IPS-18c (cell line): Measurements from ENCODE around the gene UBXN10.

Experiments
- H3K4me3 ChIP-seq: 2 replicates; pipeline ENCODE4 v1.7.0; 2013; ENCODE audit warnings: low read depth, mild to moderate bottlenecking, low read length, moderate library complexity; ENCODE audit not compliant: insufficient read depth
- H3K9me3 ChIP-seq: one replicate; pipeline ENCODE4 v1.6.1; 2013; ENCODE audit warnings: mild to moderate bottlenecking, low read length, moderate library complexity; ENCODE audit not compliant: control insufficient read depth, insufficient read depth

The UBXN10 gene

DNA sequence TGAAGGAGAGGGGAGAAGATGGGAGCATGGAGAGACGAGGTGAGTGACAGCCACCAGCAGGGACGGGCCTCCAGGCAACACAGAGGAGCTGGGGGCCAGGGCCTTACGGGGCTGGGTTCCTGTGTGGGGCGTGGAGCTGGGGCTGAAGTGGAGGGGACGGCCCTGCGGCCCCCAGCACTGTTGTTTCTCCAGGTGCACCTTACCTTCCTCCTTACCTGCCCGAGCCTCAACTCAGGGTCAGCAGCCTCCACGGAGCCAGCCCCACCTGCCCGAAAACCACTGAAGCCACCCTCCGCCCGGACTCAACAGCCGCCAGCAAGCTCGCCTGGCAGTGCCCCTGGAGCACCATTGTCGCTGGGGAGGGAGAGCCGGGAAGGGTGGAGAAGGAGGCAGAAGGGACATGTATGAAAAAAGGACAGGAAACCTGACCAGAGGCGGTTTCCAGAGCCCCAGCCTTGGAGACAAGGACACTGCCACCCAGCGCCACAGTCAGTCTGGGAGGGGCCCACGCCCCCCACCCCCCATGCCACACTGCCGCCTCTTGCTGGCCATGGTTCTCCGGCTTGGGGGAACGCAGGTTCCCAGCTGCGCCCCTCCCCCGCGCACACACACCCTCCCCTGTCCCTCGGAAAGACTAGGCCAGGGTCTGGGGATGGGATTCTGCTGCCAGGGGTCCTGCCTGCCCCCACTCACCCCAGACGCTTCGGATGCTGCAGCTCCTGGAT lies 36.1 kb upstream of the UBXN10 start:
- Histone ChIP-seq H3K4me3 (no peak overlapping the region), H3K9me3 (no peaks in the 10 kb centered on the region)

DNA sequence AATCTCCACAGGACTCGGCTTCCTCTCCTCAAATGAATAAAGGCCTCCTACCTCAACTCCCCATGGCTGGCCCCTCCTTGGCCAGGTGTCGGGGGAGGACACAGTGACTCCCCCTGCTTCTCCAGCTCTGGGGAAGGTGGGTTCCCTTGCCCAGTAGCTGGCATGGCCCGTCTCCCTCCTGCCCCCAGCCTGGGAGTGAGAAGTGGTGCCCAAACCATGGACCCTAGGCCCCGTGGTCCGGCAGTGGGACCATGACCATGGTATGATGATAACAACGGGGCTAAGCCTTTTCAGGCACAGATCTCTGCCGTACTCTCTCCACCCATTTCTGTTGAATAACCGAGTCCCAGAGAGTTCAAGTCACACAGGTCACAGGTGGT lies 35.6 kb upstream of the UBXN10 start:
- H3K9me3 ChIP-seq = no peaks in the 10 kb centered on the region
- H3K4me3 ChIP-seq = no peak overlapping the region

DNA sequence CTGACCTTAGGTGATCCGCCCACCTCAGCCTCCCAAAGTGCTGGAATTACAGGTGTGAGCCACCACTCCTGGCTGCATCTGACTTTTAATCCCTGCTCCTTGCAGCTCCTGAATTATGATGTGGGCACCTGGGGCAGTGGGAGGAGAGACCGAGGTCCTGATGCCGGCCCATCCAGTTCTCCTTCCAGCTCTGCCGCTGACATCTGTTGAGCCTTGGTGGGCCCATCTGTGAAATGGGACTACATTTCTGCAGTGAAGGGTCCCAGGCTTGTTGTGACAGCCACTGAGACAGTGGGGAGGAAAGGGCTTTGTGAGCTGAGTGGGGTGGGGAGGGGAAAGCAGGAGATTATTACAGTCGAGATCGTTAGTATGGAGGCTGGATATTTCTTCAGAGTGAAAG lies 34.9 kb upstream of the UBXN10 start:
- Histone ChIP-seq H3K4me3 (no peak overlapping the region), H3K9me3 (no peaks in the 10 kb centered on the region)

DNA sequence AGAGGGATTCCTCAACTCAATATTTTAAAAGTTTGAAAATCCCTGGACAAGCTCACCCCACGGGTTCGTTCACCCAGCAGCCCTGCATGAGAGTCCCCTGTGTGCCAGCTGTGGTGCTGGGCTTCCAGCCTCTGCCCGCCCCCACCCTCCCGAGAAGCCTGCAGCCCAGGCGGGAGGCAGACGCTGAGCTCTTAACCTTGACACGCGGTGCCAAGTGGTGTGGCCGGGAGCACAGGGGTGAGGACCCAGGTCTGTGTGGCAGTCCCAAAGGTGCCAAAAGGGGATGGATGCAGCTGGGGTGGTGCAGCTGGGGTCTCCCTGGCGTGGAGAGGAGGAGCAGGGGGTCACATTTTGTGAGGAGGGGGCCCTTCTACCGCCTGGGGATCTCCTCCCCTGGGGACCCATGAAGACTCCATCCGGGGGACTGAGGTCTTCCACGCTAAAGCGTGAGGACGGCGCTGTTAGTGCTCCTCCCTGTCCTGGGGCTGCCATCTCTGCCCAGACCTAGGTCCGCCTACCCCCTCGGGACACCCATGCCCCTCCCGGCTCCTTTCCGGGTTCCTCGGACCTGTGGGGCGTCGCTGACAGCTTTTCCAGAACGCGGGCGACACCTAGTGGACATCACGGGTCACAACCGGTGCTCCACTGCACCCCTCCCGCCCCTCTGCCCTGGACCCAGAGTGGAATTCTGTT lies 33.8 kb upstream of the UBXN10 start:
- Histone ChIP-seq H3K9me3 (no peaks in the 10 kb centered on the region), H3K4me3 (peak overlapping the region; percentile 9; the same call in 1 of the 2 replicates)

DNA sequence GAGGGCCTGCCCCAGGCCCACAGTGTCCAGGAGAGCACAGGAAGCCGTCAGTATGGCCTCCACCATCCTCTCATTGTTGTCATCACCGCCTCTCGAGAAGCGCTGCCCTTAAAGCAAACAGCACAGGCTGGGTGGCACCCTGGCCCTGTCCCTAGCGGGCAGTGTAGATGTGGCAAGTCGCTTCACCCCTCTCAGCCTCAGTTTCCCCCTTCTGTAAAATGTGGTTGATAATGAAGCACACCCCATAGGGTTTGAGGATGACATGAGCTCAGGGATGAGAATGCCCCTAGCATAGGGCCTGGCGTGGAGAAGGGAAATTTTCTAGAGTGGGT lies 33.3 kb upstream of the UBXN10 start:
- H3K4me3 ChIP-seq = no peak overlapping the region

DNA sequence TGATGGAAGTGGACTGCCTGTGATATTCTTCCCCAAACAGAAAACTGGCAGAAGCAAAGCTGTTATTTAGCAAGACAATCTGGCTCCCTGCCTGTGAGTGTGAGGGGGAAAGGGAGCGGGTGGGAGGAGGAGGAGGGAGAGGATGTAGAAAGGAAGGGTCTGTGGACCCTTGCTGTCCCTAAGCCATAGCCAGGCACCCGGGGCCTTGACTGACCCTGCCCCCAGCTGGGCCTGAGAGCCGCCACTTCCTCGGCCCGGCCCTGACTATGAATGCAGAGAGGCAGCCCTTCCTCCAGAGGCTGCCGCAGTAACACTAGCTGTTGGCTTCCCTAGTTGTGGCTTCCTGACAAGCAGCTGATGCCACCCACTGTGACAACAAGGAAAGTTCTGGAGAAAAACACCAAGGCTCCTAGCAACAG lies 32.9 kb upstream of the UBXN10 start:
- no peaks in the 10 kb centered on the region for H3K9me3 ChIP-seq
- H3K4me3 ChIP-seq = no peak overlapping the region

More for the DNA sequence above, 33.3 kb upstream of the UBXN10 start:
- H3K9me3 ChIP-seq = no peaks in the 10 kb centered on the region

DNA sequence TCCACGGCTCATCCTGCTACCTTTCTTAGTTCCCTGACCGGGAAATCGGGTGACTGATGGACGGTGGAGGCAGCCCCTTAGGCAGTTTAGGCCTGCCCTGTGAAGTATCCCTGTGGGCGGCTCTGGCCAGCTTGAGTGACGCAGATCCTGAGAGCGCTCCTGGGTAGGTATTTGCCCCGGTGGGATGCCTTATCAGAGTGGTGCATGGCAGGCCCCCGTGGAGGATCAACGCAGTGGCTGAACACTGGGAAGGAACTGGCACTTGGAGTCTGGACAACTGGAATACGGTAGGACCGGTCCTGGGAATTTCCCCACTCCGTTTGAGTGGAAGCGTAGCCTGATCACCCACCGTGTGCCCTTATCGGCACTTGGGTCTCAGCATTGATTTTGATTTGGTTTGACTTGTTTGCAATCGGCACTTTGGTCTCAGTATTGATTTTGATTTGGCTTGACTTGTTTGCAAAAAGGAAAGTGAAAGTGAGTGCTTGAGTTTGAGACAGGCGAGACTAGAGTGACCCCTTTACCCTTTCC lies 31.5 kb upstream of the UBXN10 start:
- no peak overlapping the region for H3K4me3 ChIP-seq

DNA sequence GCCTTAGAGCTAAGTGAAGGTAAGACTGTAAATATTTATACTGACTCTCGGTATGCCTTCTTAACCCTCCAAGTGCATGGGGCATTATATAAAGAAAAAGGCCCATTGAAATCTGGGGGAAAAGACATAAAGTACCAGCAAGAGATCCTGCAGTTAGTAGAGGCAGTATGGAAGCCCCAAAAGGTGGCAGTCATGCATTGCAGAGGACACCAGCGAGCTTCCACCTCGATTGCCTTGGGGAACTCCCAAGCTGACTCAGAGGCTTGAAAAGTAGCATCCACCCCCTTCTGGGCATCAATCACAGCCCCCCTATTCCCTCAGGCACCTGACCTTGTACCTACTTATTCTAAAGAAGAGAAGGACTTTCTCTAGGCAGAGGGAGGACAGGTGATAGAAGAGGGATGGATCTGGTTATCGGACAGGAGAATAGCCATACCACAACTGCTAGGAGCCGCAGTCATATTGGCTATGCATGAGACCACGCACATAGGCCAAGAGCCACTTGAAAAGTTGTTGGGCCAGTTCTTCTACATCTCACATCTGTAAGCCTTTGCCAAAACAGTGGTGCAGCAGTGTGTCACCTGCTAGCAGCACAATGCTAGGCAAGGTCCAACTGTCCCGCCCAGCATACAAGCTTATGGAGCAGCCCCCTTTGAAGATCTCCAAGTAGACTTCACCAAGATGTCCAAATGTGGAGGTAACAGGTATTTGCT lies 27.4 kb upstream of the UBXN10 start:
- H3K4me3 ChIP-seq = no peak overlapping the region
- H3K9me3 ChIP-seq = peaks cover 13% of the 10 kb centered on the region

More for the DNA sequence above, 31.5 kb upstream of the UBXN10 start:
- H3K9me3 ChIP-seq = peaks cover 3% of the 10 kb centered on the region

DNA sequence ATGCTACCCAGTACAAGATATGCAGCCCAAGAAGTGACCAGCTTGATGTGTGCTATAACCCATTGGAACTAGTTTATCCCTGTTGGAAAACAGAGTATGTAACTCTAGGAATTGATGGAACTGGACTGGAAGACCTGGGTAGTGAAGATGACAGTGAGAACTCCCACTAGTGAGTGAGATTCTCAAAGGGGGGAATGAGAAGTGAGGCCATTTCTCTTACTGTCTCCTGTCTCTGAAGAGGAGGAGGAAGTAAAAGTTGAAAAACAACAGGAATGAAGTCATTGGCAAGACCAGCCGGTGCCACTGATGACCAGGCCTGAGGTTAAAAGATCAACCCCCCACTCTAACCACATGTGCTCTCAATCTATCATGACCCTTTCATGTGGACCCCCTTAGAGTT lies 25.9 kb upstream of the UBXN10 start:
- Histone ChIP-seq H3K4me3 (no peak overlapping the region), H3K9me3 (peaks cover 13% of the 10 kb centered on the region)

DNA sequence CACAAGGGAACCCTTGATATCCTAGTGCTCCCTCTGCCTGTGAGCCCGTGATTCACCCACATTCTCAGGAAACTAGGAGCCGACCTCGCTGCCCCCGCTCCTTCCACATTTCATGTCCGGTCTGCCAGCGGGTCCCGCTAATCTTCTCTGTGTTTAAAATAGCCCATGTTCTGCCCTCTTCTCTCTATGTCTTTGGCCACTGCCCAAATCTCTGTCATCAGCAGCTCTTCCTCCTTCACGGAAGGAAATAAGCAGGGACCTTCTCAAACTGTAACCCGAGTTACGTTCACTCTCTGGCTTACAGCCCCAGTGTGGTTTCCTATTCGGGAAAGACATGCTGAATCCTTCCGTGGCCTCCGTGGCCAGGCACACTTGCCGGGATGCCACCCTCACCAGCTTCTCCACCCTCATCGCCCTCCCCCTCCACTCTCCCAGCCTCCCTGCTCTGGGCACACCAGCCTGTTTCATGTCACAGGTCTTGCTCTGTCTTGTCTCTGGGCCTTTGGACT lies 21.1 kb upstream of the UBXN10 start:
- no peak overlapping the region for H3K4me3 ChIP-seq
- H3K9me3 ChIP-seq = peaks cover 6% of the 10 kb centered on the region

DNA sequence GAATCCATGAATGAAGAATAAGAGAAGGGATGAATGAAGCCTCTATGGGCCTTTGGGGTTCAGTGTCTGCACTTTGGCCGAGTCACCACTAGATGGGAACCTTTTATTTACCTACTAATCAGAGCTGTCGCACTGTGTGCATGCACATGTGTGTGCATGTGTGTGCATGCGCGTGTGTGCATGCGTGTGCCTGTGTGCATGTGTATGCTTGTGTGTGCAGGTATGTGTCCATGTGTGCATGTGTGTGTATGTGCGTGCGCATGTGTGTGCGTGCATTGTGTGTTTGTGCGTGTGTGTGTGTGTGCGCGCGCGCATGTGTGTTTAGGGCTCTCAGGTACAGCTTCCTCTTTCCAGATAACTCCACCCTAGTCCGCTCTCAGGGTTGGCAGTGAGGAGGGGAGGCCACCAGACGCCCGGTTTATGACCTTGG lies 20.4 kb upstream of the UBXN10 start:
- H3K4me3 ChIP-seq = no peak overlapping the region
- peaks cover 3% of the 10 kb centered on the region for H3K9me3 ChIP-seq

DNA sequence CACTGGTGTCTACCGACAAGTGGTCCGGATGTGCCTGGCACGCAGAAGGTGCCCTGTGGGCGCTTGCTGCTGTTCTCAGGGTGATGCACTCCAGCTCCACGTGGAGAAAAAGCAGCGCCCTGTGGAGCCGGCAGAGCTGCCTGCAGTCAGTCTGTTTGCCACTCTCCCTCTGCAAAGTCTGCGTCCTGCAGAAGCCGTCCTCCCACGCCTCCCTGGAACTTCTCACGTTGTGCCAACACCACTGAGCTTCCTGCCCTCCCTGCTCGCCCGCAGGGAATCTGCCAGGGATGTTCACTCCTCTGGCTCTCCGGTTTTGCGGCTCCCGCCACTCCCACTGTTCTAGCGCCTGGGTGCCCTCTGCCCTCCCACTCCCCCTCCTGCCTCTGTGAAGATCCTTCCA lies 19.8 kb upstream of the UBXN10 start:
- no peak overlapping the region for H3K4me3 ChIP-seq

DNA sequence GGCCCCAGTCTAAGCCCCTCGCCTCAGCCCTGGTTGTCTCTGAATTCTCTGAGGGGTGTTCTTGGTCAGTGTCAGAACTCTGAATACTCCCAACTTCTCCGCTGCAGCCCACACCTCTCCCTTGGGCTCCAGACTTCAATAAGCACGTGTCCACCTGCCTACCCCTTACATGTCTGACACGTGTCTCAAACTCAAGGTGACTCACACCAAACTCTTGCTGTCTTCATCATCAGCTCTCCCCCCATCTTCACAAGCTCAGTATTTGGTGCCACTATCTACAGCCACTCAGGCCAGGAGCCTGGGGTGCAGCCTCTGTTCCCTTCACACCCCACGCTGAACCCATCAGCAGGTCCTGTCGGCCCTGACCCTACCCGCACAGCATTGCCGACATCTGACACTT lies 18.8 kb upstream of the UBXN10 start:
- no peaks in the 10 kb centered on the region for H3K9me3 ChIP-seq
- H3K4me3 ChIP-seq = no peak overlapping the region

More for the DNA sequence above, 19.8 kb upstream of the UBXN10 start:
- H3K9me3 ChIP-seq = no peaks in the 10 kb centered on the region

DNA sequence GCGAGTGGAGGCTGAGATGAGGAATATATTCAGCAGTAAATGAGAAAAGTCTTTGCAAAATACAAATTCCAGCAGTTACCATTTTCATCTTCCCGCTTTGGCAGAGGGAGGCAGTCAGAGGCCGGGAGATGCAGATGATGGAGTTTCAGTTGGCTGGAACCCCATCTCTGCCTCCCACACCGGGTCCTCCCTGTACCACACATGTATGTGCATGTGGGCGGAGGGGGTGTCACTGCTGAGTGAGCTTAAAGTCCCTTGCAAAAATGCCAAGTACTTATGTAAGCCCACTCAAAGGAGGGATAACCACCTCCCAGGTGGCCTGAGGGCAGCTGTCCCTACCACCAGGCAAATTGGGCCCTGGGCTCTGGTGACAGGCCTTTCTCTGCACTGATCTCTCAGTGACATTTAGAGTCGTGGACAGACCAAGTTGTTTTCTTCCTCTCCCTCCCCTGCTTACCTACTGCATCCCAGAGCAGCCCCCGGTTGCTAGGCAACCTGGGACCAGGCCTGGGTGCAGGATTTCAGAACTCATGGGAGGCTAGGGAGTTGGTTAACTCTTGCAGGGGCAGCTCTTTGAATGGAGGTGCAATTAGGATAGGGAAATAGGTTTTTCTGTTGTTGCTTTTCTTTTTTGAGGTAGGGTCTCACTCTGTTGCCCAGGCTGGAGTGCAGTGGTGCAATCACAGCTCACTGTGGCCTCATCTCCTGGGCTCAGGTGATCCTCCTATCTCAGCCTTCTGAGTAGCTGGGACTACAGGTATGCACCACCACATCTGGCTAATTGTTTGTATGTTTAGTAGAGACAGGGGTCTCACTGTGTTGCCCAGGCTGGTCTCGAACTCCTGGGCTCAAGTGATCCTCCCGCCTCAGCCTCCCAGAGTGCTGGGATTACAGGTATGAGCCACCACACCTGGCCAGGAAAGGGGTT lies 17.1 kb upstream of the UBXN10 start:
- Histone ChIP-seq H3K9me3 (no peaks in the 10 kb centered on the region), H3K4me3 (no peak overlapping the region)

DNA sequence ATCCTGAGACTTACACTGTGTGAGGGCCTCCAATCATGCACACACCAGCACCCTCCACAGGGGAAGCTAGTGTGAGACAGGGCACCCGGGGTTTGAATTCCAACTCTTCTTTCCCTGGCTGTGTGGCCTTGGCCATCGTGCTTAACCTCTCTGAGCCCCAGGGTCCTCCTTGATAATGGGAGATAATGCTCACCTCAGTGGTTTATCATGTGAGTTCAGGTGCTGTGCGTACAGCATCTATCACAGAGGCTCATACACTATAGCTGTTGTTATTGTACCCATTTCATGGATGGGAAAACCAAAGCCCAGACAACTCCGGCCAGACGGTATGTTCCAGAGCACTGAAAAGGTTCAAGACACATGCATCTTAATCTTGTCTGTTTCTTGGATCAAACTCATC lies 16.0 kb upstream of the UBXN10 start:
- no peak overlapping the region for H3K4me3 ChIP-seq
- no peaks in the 10 kb centered on the region for H3K9me3 ChIP-seq

DNA sequence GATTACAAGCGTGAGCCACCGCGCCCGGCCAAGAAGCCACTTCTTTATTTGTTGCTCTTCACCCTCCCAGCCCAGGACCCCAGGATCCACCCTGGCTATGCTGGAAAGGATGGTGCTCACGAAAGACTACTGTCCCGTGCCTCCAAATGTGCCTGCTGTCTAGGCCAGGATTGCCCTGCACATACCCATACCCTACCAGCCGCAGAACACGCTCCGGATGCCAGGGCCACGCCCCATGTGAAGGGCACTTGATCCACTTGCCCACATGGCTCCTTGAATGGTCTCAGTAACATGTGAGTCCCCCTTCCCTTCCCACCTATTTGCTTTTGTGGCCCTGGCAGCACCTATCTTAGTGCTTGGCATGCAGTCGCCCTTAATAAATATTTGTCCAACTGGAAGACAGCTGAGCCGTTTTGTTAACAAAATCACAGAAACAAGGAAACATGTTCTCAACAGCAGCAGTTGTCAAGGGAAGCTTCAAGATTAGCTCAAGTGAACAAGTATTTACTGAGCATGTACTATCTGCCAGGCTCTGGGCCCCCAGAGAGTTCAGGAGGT lies 13.8 kb upstream of the UBXN10 start:
- no peaks in the 10 kb centered on the region for H3K9me3 ChIP-seq
- no peak overlapping the region for H3K4me3 ChIP-seq
